Right lung (tissue), 5 donors: ENCODE measurements around the gene LMNTD2. TPM values are rescaled to one million over a fixed set of nuclear protein-coding genes. Genes with fewer than 3 reads are reported as not detected.

Experiments
- DNase-seq, 2 donors: peaks; one replicate each; pipeline ENCODE4 v3.0.0-alpha.2; 2013
- polyA plus RNA-seq, 5 donors: library from polyadenylated mRNA; unstranded; fragments of 120-200 nt; gene quantifications; one replicate each; pipeline versions ENCODE4 v1.2.1 to v1.2.3, GENCODE V29; 2013; ENCODE audit warnings: inconsistent platforms in 1 of 5, low replicate concordance in 1 of 5; ENCODE audit not compliant: insufficient read length in 5 of 5, insufficient read depth in 1 of 5

The LMNTD2 gene
- polyA plus RNA-seq, 5 donors: 1.6 to 4.9 (median 2.8) TPM

DNA sequence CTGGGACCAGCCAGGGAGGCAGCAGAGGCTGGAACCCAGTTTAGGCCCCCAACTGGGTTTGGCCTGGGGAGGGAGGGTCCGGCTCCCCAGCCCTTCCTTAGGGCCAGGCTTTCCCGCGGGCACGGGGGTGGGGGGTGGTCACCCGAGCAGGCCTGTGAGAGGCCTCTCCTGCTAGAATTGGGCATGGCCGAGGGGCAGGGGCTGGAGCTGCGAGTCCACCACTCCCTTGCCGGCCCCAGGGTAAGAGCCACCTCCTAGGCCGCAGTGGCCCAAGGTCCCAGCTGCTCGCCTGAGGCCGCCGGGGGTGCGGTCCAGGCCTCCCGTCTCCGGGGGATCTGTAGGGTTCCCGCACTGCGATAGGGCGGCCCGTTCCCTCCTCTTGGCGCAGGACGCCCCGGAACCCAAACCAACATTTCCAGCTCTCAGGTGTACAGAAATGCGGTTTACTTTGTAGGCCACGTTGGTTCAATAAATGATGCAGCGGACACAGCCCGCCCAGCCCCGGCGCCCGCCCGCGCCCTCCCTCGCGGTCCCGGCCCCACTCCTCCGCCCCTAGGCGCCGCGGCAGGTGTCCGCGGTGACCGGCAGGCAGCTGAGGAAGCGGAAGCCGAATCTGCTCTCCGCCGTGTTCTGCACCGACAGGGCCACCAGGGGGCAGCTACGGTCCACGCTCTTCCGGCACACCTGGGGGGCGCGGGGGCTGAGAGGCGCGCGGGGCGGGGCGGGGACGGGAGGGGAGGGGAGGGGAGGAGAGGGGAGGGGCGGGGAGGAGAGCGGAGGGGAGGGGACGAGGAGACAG is 5.9 kb downstream of the LMNTD2 start:
- no peak for DNase-seq

DNA sequence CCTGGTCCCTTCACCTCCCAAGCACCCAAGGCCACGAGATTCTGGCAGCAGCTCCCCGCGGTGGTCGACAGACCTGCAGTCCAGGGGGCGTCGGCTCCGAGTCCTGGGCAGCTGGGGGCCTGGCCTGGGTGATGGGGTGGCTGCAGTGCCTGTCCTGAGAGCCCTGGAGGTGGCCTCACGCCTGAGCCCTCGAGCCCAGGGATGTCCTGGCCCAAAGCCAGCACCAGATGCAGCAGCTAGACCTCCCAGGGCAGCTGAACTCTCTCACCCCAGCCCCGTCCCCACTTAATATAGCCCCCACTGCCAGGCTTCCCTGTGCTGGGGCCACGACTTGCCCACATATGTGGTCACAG is 6.6 kb downstream of the LMNTD2 start:
- DNase-seq: no peak

DNA sequence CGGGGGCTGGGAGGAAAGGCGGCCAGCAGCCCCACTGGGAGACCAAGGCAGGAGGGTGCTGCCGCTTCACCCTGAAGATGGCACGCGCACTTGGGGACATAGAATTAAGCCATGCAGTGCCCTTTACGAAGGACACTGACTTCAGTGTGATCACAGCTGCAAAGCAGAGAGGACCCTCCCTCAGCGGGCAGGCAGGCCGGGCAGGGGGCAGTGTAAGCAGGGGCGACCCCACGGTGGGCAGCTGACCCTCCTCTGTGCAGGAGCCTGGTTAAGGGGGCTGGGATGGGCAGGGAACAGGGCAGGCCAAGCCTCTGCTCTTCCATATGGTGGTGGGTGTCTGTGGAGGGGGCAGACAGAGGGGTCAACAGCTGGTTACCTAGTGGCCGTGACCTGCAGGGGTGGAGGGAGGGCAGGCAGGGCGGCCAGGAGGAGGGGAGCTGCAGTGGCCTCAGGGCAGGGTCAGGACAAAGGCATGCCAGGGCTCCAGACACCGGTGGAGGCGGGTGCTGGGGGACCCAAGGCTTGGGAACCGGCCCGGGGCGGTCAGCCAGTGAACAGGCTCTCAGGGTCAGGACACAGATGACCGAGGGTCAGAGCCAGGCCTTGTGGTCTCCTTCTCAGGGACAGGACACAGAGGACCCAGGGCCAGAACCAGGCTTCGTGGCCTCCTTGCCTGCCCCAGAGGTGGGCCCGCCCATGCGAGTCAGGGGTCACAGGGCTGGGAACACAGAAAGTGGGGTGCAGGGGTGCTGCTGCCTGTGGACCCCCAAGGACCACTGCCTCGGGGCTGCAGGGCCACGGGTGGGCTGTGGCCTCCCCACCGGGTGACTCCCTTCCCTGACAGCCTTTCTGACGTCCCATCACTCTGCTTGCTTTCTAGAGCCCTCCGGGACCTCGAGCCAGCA is 7.2 kb downstream of the LMNTD2 start:
- no peak for DNase-seq

DNA sequence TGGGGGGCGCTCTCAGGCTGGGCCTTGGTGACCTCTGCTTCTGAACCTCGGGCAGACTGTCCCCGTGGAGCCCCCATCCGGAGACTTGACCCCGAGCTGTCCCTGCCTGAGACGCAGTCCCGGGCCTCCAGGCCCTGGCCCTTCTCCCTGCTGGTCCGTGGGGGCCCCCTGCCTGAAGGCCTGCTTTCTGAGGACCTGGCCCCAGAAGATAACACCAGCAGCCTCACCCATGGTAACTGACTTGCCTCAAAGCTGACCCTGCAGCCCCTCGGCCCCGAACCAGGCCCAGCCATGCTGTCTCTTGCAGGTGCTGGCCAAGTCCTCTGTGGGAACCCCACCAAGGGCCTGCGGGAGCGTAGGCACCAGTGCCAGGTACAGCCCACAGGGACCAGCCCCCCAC is 8.9 kb downstream of the LMNTD2 start:
- DNase-seq: no peak

DNA sequence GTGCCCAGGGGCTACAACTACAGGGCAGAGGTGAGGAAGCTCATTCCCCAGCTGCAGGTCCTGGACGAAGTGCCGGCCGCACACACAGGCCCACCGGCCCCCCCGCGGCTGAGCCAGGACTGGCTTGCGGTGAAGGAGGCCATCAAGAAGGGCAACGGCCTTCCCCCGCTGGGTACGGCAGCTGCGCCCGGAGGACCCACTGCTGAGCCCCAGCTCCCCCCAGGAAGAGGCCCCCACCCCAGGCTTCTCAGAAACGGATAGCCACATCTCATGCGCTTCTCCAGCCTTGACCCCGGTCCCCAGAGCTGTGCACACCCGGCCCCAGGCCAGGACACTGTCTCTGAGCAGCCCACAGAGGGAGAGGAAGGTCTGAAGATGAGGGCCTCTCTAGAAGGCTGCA is 9.4 kb downstream of the LMNTD2 start:
- DNase-seq: no peak

DNA sequence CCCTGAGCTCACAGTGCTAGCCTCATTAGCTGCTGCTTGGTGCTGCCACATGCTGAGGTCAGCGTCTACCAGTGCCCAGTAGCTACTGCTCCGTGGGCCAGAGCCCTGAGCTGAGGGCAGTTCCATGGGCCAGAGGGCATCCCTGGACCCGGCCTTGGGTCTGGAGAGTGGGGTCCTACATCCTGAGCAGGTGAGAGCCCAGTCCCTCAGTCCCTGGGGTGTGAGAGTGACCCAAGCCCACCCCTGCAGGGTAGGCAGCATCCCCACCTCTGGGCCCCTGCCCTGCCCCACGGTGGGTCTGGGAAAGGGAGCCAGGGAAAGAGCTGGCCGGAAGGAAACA is 9.8 kb downstream of the LMNTD2 start:
- DNase-seq: no peak

DNA sequence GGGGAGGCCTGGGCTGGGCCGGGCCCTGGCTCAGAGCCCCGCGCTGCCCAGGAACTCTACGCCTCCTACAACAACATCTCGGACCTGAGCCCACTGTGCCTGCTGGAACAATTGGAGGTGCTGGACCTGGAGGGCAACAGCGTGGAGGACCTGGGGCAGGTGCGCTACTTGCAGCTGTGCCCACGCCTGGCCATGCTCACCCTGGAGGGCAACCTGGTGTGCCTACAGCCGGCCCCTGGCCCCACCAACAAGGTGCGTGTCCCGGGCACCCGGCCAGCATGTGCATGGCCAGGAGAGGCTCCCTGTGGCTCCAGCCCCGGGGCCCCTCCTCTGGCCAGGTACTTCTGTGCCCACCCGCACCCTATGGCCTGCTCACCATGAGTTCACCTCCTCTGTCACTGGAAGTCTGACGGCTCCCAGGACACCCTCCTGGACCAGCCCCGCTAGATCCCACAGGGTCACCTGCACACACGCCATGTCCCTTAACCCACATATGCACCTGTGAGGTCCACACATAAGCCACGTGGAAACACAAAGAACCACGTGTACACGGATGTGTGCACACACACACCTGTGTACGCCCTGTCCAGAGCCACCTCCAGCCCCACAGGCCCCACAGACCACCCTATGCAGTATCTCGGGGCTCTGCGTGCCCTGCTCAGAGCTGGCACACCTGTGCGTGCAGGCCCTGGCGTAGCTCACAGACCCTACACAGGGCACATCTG is 10.4 kb downstream of the LMNTD2 start:
- no peak for DNase-seq

DNA sequence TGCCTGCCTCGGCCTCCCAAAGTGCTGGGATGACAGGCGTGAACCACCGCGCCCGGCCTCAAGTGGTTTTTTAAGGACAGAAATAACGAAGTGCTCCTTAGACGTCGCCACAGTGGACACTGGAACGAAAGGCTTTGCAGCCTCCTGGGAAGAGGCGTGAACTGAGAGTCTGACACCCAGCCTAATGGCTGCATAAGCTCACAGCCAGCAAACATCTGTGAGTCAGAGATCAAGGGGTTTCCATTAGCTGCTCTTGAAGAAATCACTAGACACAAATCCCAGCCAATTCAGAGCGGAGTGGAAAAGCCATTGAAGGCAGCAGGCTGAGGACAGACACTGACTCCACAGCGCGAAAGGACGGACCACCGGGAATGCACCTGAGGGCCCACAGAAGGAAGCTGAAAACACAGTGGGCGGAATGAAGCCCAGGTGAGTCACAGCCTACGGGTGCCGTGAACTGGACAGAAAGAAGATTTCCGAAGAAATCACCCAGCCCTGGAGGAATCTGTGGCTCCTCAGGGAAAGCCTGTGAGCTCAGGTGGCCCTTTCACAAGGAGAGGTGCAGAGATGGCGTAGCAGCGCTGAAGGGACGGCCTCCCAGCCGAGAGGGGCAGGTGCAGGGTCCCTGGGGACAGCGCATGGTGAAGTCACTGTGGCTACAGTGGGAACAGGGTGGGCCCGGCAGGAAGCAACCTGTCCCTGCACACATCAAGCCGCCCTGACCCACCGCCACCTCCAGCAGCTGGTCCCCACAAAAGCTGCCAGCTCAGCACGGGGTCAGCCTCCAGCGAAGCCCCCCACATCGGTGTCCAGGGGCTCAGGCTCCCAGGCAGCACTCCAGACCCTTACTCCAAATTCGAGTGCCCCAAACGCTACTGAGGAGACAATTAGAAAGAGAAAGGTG is 11.6 kb downstream of the LMNTD2 start:
- no peak for DNase-seq

DNA sequence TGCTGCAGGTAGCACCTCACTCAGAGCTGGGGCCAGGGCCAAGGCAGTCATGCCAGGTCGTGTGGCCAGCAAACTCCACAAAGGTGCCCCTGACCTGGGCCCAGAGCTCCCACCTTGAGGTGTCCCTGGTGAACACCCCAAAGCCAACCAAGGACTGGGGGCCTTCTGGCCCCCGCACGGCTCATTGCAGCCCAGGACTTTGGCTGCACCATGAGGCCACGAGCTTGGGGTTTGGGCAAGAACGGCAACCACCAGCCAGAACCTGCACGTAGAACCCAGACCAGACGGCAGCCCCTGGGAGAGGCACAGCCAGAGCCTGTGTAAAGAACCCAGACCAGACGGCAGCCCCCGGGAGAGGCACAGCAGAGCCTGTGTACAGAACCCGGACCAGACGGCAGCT is 15.4 kb downstream of the LMNTD2 start:
- no peak for DNase-seq

DNA sequence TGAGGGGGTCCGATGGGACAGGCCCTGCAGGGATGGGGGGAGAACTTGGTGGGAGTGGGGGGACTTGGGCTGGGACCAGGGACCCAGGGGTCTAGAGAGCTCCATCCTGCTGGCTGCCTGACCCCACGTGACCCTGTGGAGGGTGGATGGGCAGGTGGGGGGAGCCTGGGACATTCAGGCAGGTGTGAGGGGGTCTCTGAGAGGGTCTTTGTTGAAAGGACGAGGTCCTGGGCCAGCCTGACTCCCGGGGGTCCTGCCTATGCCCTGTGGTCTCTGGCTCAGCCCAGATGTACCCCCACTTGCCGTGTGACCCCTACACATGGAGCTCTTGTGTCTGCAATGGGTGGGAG is 15.7 kb downstream of the LMNTD2 start:
- no peak for DNase-seq

DNA sequence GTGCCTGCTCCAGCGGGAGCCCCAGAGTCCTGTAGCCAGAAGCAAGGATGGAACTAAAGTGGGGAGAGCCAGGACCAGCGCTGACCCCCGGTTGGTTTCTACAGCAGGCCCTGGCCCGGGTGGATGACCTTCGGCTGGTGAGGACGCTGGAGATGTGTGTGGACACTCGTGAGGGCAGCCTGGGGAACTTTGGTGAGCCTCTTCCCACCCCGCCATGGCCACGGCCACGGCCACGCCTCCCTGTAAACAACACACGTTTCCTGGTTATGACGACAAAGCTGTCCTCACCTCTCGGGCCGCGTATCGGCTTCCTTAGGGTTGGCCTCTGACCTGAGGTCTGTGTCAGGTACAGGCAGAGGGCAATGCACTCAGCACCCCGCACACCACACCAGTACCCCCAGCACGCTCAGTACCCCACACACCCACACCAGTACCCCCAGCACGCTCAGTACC is 19.1 kb downstream of the LMNTD2 start:
- DNase-seq: no peak

DNA sequence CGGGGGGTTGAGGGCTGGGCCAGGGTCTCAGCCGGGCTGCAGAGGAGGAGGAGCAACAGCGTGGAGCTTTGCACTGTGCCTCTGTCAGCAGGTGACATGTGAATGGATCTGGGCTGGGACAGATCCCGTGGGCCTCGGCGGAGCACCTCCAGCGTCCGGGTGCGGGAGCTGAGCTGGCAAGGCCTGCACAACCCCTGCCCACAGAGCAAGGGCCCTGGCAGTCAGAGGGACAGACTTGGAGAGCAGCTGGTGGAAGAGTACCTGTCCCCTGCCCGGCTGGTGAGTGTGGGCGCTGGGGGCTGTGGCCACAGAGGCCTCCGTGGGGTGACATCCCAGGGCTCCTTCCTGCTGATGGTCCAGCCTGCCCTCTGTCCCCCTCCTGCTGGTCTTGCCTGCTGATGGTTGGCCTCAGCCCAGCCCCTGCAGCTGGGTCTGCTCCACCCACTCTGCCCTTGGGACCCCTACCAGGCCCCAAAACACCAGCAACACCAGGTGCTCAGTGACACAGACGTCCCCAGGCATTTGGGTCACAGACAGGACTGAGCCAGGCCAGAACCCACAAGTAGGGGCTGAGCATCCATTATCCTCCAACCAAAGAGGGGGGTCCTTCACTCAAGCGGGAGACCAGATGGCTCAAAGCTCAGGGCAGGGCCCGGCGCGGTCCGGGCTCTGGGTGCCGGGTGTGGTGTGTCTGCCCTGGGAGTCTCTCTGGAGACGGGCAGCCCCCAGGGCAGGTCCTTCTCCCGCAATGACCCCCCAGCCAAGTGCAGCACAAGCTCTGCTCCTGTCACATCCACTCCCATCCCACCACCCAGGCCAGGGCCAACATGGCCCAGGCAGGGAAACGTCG is 19.7 kb downstream of the LMNTD2 start:
- DNase-seq: no peak

DNA sequence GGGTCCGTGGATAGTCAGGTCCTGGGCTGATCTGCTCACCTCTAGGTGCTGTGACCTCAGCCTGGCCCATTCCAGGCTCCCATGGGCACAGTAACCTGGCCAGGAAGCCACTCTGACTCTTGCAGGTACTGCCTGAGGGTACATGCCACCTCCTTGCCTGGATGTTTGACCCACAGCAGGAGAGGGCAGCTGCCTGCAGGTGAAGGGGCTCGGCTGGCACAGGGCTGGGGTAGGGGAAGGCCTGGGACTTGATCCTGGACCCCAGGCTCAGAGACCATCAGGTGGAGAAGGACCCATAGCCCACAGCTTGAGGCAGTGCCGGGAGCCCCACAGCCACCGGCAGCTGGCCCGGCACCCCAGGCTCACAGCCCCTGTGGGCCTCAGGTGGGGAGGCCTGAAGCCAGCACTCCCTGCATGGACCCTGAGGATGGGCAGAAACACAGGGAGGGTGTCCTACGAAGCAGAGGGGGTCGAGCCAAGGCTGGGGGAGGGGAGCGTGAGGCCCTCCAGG is 20.5 kb downstream of the LMNTD2 start:
- DNase-seq: no peak

DNA sequence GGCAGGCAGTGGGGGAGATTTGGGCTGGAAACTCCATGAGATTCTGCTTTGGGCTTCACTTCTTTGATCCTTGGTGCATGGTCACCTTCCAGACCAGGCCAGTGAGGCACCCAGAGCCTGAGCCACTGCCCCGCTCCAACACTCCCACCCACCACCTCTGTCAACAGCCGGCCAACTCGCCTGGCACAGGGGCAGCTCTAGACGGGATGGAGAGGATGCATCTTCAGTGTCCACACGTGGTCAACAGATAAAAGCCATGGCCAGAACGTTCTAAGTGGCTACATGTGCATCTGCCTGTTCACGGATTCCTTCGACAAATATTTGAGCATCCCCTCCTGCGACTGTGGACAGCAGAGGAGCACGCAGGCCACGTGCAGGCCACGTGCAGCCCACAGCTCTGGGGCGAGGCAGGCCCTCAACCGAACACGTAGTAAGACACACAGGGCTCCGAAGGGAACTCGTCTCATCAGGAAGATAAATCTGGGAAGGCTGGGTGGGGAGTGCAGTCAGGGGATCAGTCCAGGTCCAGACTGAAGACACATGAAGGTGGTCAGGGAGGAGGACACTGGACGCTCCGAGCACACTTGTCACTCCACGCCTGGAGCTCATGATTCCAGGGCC is 22.0 kb downstream of the LMNTD2 start:
- DNase-seq: no peak

DNA sequence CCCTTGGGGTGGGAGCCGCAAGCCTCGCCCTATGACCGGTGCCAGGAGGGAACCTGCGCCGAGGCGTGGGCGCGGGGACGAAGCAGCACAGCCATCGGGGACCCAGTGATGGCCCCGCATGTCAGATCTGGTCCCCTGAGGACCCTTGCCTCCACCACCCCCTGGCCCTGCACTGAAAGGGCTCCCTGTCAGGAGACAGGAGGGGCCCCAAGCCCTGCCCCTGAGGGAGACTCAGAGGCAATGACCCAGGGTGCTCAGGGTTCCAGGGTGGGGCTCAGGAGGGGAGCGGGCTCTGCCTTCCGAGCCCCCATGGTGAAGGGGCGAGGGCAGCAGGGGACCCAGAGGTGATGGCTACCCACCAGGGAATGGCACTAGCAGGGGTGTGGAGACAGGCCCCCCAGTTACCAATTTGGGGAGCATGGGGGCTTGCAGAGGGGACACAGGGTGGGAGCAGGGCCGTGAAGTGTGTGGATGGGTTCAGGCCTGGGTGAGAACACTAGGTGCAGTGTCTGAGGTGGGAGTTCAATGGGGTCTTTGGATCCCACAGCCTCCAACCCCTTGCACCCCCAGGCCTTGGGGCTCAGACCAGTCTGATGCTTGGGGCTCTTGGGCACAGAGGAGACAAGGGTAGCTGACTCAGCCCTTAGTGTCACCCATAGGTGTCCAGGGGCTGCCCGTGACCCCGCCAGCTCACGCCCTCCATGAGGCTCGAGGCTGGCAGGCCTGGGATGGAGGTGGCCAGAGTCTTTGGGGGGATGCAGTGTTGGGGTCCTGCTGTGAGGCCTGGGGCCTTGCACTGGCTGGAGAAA is 22.7 kb downstream of the LMNTD2 start:
- no peak for DNase-seq

DNA sequence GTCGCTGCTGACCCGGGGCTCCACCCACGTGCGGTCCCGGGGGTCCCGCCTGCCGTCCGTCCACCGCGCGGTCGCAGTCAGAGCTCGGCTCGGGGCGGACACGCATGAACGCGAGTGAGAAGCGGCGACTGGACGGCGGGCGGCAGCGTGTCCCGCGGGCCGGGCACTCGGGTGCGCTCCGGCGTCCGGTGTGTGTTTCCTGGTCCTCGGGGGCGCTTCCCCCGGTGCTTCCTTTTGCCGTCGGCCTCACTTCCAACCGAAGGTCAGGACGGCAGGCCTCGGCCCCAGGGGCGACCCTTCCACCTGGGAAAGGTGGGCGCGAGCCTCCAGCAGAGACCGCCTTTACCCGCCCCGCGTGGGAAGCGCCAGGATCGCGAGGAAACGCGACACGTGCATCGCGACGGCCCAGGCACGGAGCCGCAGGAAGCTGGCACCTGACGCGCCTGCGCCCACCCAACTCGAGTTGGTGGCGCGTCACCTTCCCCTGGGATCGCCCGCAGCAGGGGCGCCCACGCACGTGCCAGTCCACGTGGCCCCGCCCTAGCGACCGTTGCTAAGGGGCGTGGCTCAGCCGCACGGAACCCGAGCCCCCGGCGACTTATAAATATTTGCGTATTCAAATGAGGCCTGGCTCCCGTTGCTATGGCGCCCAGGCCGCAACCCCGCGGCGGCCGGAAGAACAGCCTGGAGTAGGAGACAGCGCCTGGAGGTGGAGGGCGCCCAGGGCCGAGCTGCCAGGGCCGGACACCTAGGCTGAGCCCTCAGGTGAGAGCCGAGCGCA is 23.5 kb downstream of the LMNTD2 start, which contains the start of gene LRRC56:
Gene LRRC56, plus strand, starts transcription at position 687 of the 781 bp plus-strand sequence. CDS start 3,158 bp downstream, outside the sequence.
- DNase-seq: peak; percentile 77

DNA sequence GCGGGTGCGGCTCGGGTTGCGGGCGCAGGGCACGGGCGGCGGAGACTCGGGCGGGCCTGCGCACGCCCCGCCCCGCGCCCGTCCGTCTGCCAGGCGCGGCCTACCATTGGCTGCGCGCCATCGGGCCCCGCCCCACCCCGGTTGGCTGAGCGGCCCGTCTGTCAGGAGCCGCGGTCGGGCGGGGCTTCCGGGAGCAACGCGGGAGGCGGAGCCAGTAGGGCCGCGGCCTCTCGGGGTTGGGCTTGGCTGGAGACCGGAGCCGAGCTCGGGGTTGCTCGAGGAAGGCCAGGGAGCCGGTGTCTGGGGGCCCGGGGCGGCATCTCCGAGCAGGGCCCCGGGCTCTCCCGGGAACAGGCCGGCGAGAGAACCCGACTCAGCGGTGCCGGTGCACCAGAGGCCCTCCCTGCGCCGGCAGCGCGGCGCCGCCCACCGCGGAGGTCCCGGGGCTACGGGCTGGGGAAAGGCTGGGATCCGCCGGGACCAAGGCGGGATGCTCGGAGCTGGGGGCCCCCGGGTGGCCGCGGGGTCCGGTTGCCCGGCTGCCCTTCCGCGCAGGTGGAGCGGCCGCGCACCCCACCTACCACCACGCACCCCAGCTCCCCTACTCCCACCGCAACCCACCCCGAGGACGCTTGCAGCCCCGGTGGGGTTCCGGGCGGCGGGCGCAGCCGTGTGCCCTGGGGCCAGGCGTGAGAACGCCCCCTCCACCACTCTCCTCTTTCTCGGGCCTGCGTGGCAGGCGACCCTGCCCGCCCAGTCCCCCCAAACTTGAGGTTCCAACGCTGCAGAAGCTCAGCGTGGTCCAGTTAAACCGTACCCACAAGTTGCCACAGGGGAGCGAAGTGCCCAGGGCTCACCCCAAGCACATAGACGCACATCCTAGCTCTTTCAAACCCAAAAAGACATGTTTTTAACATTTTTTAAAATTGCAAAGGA is 24.8 kb downstream of the LMNTD2 start, which contains the start of gene HRAS:
Gene HRAS, minus strand, starts transcription at position 58 of the 936 bp plus-strand sequence.
- DNase-seq: peak; percentile 96
